NCI-H510A treated with DMSO at 0.1 percent for 48 hours (cell line): ENCODE measurements around the gene PRAMEF18.
"Not testable (repeated sequence)": the region's sequence is repeated elsewhere in the genome, so short reads cannot be mapped to it uniquely, and the experiment has no call there.

ENCODE experiments used
- DNase-seq: peaks from one replicate; lab custom pipeline; 2025; lab: John Stamatoyannopoulos, UW

Gene PRAMEF18

GRCh38 chr1:13208712-13209111 lies 17.2 kb downstream of the PRAMEF18 start:
- not testable (repeated sequence) for DNase-seq

DNA sequence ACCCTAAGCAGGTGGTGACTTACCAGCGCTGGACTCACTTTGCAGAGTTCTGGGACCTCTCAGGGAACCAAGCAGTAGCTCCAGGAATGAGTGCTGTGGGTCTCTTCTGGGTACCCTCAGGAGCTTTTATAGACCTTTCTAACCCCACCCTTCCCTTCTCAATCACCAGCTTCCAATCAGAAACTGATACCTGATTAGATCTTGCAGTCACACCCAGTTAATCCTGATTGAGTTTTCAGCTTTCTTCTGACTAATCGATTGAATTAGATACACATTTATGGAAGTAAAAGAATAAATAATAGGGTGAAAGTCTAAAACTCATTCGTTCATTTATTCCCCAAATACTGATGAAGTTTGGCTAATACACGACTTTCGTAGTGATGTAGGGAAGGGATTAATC lies 24.6 kb downstream of the PRAMEF18 start, which contains the start of gene PRAMEF13:
TSS of gene PRAMEF13 (minus strand) at position 101 of the 400 bp plus-strand sequence. CDS start 1,820 bp downstream, outside the sequence.
- not testable (repeated sequence) for DNase-seq
